Chondrocyte (in vitro differentiated cells): ENCODE results near the gene UBA6. TPM values are rescaled to one million over a fixed set of nuclear protein-coding genes. Genes with fewer than 3 reads are reported as not detected.

Source experiments
- DNase-seq: peaks from one replicate; pipeline ENCODE4 v3.0.0; 2021; ENCODE audit warnings: mixed read lengths, low spot score
- H3K27ac Mint-ChIP-seq: one replicate; pipeline ENCODE4 v1.8.0; 2021; ENCODE audit warnings: mild to moderate bottlenecking, moderate library complexity, mixed read lengths; ENCODE audit not compliant: unreplicated experiment
- H3K27me3 Mint-ChIP-seq: 2 replicates; pipeline ENCODE4 v1.8.0; 2021; ENCODE audit warnings: low read depth, mixed read lengths
- H3K36me3 Mint-ChIP-seq: 2 replicates; pipeline ENCODE4 v1.8.0; 2021; ENCODE audit warnings: low read depth, mixed read lengths
- H3K4me1 Mint-ChIP-seq: 2 replicates; pipeline ENCODE4 v1.8.0; 2021; ENCODE audit warnings: low read depth, mild to moderate bottlenecking, mixed read lengths
- H3K4me3 Mint-ChIP-seq: one replicate; pipeline ENCODE4 v1.8.0; 2021; ENCODE audit warnings: mild to moderate bottlenecking, moderate library complexity, mixed read lengths; ENCODE audit not compliant: unreplicated experiment
- H3K9me3 Mint-ChIP-seq: 2 replicates; pipeline ENCODE4 v1.8.0; 2021; ENCODE audit warnings: low read depth, mixed read lengths
- total RNA-seq: library from RNA; stranded (reverse); gene quantifications from 3 replicates; pipeline ENCODE4 v1.2.1, GENCODE V29; 2021
- TF ChIP-seq, protein P1 (sequence below): fragments of 200-600 bp; sonication (generic); IDR thresholded peaks from 2 replicates; pipeline ENCODE4 v1.5.0; 2021; ENCODE audit warnings: antibody characterized with exemption, mild to moderate bottlenecking, moderate library complexity

Gene UBA6
- total RNA-seq, 1 donor from 2014 or later, result 61.7 TPM

DNA sequence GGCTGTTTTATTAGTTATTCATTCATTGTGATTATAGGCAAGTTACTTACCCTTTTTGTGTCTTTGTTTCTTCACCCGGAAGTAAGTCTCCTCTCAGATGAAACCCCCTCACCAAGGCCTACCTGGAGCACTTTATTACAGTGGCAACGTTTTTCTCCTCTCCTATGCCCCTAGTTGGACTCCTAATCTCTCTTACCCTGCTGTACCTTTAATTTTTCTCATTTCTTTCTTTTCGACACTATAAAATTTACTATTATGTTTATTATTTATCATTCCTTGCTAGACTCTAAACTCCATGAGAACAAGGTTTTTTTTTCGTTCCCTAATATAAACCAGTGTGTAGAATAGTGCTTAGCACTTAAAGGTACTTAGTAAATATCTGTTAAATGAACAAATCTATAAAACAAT is 124.9 kb downstream of the UBA6 start:
- no peaks in the 10 kb centered on the region for H3K9me3 Mint-ChIP-seq
- no peaks in the 10 kb centered on the region for H3K4me1 Mint-ChIP-seq
- TF ChIP-seq, protein P1, sequence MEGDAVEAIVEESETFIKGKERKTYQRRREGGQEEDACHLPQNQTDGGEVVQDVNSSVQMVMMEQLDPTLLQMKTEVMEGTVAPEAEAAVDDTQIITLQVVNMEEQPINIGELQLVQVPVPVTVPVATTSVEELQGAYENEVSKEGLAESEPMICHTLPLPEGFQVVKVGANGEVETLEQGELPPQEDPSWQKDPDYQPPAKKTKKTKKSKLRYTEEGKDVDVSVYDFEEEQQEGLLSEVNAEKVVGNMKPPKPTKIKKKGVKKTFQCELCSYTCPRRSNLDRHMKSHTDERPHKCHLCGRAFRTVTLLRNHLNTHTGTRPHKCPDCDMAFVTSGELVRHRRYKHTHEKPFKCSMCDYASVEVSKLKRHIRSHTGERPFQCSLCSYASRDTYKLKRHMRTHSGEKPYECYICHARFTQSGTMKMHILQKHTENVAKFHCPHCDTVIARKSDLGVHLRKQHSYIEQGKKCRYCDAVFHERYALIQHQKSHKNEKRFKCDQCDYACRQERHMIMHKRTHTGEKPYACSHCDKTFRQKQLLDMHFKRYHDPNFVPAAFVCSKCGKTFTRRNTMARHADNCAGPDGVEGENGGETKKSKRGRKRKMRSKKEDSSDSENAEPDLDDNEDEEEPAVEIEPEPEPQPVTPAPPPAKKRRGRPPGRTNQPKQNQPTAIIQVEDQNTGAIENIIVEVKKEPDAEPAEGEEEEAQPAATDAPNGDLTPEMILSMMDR, result no peak
- H3K27me3 Mint-ChIP-seq, result no peaks in the 10 kb centered on the region
- DNase-seq, result no peak
- no peaks in the 10 kb centered on the region for H3K36me3 Mint-ChIP-seq
- no peak overlapping the region for H3K27ac Mint-ChIP-seq
- no peak overlapping the region for H3K4me3 Mint-ChIP-seq

DNA sequence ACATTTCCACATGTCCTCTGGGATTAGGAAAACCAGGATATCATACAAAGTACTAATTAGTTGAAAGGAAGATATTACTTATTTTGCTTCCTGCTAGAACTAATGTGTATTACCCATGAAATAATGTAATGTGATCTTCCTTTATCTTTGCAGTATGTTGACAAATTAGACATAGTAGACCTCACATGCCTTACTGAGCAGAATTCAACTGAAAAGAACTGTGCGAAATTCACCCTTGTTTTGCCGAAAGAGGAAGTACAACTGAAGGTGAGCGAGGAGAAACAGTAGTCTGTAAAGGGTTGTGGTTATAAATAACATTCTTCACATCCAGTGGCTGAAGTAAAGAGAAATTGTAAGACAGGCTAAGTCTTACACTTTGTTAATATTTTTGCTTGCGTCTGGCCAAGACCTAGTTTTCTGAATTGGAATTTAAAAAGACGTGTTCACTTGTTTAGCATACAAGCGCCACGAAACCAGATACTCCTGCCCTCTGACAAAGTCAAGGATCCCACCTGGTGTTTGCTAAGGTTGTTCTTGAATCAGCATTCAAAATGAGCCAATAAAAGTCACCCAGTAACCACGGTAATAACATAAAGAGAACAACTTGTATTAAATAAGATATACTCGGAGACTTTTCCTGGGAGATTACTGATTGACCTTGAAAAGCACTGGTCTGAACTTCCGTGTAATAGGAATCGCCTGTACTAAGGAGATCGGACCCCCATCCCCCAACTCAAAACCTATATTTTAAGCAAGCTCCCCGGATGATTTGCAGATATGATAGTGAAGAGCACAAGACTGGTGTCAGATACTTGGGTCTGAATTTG is 125.5 kb downstream of the UBA6 start:
- Mint-ChIP-seq H3K4me1 (no peaks in the 10 kb centered on the region), H3K27ac (no peak overlapping the region), H3K4me3 (no peak overlapping the region), H3K9me3 (no peaks in the 10 kb centered on the region), H3K36me3 (no peaks in the 10 kb centered on the region), H3K27me3 (no peaks in the 10 kb centered on the region)
- no peak for DNase-seq
- TF ChIP-seq, protein P1, result no peak

DNA sequence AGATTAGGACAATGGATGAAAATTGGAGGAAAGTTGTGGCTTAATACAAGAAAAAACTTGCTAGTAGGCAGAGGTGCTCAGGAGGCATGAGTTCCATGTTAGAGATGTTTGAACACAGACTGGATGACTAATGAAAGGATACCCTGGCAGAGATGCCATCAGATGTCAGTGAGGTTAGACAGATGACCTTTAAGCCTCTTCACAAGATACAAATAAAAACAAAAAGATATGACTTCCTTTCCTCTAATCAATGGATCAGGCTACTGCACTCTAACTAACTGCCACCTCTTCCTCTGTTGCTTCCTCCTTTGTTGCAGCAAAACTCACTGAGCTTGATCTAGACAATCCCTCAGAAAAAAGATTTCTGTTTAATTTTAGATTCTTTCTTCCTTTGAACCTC is 127.8 kb downstream of the UBA6 start:
- Mint-ChIP-seq H3K27me3 (no peaks in the 10 kb centered on the region), H3K9me3 (no peaks in the 10 kb centered on the region), H3K36me3 (no peaks in the 10 kb centered on the region), H3K4me1 (no peaks in the 10 kb centered on the region), H3K27ac (no peak overlapping the region), H3K4me3 (no peak overlapping the region)
- DNase-seq, result no peak
- TF ChIP-seq, protein P1, result no peak

DNA sequence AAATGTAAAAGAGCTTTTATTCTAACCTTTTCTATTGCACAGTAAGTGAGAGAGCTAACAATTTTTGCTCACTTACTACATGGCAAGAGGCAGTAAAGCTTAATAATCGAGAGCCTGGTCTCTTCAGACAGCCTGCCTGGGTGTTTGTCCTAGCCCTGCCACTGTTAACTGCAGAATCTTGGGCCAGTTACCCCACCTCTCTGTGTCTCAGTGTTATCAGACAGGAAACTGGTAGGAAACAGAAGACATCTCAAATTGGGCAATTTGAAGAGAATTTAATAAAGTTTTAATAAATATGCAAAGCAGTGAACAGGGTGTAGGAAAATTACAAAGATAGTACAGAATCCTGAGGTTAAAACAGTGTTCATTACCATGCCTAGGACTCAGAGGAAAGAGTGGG is 129.0 kb downstream of the UBA6 start:
- Mint-ChIP-seq H3K9me3 (no peaks in the 10 kb centered on the region), H3K36me3 (no peaks in the 10 kb centered on the region), H3K27ac (no peak overlapping the region), H3K27me3 (no peaks in the 10 kb centered on the region), H3K4me3 (no peak overlapping the region), H3K4me1 (no peaks in the 10 kb centered on the region)
- DNase-seq, result no peak
- TF ChIP-seq, protein P1, result no peak

DNA sequence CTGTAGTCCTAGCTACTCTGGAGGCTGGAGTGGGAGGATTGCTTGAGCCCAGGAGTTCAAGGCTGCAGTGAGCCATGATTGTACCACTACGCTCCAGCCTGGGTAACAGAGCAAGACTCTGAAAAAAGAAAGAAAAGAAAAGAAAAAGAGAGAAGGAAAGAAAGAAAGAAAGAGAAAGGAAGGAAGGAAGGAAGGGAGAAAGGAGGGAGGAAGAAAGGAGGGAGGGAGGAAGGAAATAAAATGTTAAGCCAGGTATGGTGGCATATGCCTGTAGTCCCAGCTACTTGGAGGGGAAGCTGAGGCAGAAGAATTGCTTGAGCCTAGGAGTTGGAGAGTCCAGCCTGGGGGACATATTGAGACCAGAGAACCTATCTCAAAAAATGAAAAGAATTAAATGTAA is 130.4 kb downstream of the UBA6 start:
- no peaks in the 10 kb centered on the region for H3K9me3 Mint-ChIP-seq
- H3K27me3 Mint-ChIP-seq, result no peaks in the 10 kb centered on the region
- peak overlapping the region; percentile 51 for H3K27ac Mint-ChIP-seq
- H3K36me3 Mint-ChIP-seq, result no peaks in the 10 kb centered on the region
- TF ChIP-seq, protein P1, result no peak
- H3K4me1 Mint-ChIP-seq, result no peaks in the 10 kb centered on the region
- H3K4me3 Mint-ChIP-seq, result no peak overlapping the region
- no peak for DNase-seq
